NCI-H69 (cell line): ENCODE results near the gene TGFBR2.

Experiments used
- DNase-seq: peaks from one replicate; lab custom pipeline; 2025; lab: John Stamatoyannopoulos, UW

The TGFBR2 gene

DNA sequence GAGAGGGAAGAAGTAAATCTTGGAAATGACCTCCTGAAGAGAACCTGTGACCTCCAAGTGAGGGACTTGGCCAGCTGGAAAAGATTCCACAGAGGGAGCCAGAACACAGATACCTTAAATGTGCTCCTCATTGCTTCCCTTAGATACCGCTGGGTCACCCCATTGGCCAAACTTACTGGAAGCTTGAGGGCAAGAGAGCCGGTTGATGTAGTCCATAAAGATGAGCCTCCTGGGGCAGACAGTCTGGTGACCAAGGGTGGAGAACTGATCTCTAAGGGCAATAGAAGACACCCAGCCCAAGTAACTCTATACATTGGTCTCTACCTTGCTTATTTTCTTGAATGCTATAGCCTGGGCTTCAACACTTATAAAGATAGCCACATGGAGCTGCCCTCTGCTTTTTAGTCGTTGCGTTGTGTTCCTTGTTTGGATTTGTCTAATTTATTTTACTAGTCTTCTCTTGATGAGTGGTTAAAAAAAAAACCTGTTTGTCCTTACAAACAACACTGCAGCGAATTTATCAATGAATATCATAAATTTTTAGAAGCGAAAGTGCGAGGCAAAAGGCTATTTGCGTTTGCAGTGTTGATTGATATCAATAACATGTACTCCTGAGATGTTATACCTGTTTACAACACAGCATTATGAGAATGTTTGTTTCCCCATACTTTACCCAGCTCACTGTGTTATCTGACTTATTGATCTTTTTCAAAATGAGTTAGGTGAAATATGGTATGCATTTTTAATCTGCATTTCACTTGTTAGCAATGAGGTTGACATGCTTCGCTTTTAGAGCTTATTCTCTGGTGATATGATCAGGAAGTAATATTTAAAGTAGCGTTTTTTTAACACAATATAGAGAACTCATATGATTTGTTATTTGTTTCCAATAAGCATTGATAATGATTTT, 31.2 kb downstream of the TGFBR2 start:
- no peak for DNase-seq

DNA sequence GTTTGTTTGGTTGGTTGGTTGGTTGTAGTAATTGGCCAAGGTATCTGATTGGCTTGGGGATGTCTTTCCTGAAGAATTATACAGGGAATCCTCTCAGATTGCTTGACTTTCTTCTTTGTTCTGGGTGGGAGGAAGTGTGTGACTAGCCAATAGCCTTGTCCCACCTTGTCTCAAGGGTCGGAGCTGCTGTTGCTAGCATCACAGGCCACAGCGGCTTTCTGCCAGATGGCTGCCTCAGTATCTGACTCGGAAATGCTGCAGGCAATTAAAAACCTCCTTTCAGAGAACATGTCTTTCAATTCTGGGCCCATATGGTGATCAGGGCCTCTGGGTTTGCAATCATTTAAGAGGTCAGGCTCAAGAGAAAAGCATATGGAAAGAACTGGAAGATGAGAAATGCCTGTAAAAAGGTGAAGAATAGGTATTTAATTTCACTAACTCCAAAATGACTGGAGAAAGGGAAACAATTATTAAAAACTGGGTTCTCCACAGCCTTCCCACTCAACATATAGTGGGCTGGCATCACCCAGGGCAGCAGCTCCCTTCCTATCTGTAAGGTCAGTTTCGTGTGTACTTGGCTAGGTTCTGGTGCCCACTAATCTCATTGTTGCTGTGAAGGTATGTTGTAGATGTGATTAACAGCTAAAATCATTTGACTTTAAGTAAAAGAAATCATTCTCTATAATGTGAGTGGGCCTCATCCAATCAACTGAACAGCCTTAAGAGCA, 32.4 kb downstream of the TGFBR2 start:
- peak; percentile 83 for DNase-seq

DNA sequence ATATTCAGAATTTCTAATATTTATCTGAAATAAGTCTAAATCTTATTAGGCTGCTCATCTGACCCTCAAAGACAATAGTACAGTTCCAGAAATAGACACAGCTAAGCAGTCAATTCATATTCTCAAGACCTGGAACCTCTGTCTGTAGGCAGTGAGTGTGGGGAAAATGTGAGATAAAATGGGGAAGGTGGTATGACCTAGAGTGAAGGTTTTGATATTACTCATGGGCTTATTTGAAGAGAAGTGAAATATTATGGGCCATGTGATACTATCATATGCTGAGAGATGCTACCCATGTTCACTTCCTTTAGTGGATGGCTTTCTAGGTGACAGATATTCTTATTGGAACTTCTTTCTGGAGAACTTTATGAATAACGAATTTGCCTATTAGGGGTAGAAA, 33.5 kb downstream of the TGFBR2 start:
- DNase-seq = no peak

DNA sequence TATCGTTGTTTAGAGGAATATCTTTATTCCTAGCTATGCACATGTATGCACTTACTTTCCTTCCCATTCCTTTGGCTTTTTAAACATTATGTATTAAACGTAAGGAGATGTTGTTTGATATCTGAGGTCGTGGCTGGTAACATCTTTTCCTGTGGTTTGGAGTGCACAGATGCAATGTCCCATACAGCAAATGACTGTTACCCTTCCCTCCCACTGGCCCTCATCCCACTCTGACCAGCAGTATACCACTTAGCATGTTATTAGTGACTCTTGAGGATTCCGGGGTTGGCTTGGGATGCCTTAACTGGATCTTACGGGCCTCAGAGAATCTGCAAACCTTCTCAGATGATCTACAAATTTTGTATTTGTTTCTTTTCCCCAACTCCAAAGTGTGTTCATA, 34.5 kb downstream of the TGFBR2 start:
- DNase-seq = no peak

DNA sequence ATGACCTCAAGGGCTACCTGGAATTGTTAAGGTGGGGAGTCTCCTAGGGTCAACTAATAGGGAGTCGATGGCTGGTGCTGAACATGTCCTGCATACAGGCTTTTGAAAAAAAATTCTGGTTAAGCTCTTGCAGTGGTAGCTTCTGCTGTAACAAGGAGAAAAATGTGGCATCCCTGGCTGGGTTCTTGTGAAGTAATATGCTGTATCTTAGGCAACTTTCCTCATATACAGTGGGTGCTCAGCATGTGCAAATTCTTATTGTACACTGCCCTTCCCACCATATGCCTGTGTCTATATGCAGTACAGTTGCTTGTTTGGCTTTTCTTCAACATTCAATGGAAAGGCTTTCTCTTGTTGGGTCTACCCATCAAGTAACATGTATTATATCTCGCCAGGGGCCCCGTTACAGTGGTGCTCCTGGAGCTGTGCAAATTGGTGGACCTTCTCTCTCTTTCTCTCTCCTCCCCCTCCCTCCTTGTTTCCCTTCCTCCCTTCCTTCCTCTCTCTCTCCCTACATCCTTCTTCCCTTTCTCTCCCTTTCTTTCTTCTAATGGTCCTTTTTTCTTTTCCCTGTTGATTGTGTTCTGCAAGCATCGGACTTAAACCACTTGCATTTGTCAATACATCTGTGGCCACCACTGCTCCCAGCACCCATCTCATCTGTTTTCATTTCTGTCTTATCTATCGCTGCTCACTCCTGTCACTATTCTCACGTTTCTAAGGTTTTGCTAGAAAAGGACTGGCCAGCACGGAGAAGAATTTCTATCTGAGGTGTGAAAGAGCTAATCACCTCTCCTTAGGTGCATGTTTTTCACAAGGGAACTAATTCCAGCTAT, 35.2 kb downstream of the TGFBR2 start:
- DNase-seq = no peak

DNA sequence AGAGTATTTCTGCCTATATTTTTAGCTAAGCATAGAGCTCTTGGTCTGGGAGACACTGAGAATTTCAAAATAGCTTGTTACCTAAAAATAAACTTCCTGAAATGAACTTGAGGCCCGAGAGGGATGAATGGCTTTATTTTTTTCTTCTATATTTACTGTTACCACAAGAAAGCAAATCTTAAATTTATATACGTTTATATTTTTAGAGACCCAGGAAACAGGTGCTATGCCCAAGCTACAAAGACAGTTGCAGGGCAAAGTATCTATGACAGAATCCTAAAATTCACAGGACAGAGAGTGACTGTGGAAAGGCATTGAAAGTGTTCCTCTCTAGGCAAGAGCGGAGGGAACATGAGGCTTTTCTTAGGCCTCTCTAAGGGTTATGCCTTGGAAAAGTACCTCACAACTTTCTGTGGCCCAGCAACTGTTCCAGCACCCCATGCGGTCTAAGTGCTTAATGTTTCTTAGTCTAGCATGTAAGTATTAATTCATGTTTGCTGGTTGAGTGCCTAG, 36.5 kb downstream of the TGFBR2 start:
- DNase-seq = no peak

DNA sequence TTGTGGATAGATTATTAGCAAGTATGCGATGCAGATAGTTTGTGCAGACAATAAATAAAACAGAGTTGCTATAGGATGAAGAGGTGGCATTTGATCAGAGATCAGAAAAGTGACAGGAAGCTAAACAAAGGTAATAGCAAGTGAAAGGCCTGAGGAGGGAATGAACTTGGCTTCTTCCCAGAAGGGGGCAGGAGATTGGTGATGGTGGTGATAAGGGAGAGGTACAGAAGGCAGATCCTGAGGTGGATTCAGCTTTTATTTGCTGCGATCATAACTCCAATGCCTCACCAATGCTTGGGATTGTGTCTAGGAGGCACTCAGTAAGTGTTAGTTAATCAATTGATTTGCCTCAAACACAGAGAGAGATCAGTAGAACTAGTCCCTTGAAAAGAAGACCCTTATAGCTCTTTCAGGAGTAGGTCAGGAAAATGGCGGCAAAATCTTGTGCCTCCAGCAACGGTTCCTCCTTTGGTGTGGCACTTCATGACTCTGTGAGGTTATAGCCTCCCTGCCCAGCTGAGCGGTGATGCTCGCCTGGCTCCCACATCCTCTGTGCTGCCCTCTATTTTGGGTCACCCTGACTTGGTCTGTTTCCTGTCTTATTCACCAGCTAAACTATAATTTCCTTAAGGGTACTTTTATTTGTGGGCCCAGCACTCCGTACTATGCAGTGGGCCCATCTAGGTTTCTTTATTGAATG, 37.5 kb downstream of the TGFBR2 start:
- no peak for DNase-seq

DNA sequence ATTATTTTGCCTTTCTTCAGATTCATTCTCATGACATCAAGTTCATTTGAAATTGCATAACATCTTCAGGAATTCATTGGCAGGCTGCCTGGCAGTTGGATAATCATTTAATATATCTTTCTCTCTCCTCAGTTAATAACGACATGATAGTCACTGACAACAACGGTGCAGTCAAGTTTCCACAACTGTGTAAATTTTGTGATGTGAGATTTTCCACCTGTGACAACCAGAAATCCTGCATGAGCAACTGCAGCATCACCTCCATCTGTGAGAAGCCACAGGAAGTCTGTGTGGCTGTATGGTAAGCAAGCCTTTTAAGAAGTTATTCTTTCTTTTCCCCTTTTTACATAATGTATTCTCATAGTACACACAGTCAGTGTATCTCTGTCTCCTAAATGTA, 38.2 kb downstream of the TGFBR2 start:
- DNase-seq = no peak

DNA sequence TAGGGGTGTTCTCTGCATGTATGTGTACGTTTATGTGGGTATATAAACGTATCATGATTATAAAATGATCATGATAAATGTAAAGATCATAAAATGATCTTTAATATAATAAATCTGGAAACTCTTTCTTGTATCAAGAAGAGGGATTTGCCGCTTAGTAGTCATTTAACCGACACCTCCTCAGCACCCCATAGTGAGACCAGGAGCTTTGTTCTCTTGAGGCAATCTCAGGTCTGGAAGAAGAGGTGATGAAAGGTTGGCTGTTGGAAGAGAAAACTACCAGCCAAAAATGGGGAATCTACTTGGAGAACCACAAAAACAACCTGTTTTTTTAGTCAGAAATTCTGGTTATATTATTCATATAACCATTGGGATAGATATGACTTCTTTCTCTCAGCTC, 38.7 kb downstream of the TGFBR2 start:
- no peak for DNase-seq

DNA sequence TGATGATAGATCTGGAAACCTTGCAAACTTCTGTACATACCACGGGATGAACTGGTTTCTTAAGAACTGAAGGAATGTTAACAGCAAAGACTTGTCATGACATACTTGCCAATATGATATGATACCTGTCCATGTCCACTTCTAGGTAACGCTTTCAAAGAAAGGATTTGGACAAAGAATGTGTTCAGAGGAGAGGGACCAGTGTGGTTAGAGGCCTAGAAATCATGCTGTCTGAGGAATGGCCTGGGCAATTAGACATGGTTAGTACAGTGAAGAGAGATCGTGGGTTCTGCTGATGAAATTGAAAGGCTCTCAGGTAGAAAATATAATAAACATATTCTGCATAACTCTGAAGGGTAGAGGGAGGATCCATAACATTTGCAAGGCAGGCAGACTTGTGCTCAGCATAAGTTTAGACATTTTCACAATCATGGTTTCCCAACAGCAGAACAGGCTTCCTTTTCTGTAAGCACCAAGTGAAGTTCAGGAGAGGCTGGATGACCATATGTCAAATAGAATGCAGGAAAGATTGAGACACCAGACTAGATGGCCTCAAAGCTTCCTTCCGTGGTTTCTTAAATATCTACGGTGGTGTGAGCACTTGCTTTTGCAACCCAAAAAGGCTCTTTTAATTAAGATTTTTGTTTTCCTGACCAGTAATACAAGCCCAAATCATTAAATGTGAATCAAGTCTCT, 39.9 kb downstream of the TGFBR2 start:
- DNase-seq = no peak

DNA sequence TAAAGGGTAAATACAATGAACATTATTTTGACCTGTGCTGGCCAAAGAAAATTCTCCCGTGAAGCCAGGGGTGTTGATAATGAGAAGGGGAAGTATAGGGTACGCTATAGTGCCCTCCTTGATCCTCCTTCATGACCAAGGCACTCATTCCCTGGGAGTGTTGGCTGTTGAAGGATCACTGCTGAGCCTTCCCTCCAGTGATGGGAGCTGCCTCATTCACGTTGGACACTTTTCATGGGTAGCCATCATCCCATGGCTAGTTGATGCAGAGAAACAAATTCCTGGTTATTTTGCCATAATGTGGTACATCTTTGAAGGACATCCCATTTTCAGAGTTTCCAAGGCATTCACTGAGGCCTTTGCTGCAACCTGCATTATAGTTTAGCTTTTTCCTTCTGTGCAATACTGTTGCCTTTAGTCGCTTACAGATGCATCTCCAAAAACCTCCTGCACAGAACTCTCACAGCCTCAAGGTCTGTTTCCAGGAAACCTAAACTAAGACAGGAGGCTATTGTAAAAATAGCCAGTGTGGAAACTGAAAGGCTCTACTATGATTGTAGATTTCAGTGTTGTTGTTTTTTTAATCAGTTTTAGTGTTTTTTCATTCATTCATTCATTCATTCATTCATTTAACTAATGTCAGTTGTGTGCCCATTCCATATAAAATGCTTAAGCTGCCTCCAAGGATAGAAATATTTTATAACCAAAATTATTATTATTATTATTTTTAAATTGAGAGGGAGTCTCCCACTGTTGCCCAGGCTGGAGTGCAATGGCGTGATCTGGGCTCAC, 40.8 kb downstream of the TGFBR2 start:
- no peak for DNase-seq

DNA sequence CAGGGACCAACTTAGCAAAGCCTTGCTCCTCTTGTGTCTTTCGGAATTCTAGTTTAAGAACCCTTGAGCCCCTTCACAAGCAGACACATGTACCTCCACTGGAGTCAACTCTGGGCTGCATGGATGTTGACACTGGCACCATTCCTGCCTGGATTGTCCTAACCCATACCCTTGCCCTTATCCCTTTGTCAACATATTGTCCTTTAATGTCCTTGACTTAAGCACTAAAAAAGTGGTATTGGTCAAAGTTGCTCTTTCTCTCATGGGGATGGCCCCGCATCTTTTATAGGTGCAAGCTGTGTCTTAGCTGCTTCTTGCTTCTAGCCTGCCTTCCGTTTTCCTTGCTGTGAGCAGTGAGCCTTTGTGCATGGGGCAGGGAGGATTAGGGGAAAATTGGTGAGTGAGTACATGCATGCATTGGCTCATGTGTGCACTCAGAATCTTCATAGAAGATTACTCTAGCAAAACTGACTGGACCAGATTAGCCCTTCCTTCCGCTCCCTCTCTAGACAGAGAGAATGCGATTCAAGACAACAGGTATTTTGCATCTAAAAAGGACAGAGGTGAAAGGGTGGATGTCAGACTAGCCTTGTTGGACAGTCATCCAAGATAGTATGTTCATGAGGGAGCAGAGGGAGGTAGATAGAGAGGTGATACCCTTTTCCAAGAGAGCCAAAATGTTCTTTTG, 42.4 kb downstream of the TGFBR2 start:
- no peak for DNase-seq

DNA sequence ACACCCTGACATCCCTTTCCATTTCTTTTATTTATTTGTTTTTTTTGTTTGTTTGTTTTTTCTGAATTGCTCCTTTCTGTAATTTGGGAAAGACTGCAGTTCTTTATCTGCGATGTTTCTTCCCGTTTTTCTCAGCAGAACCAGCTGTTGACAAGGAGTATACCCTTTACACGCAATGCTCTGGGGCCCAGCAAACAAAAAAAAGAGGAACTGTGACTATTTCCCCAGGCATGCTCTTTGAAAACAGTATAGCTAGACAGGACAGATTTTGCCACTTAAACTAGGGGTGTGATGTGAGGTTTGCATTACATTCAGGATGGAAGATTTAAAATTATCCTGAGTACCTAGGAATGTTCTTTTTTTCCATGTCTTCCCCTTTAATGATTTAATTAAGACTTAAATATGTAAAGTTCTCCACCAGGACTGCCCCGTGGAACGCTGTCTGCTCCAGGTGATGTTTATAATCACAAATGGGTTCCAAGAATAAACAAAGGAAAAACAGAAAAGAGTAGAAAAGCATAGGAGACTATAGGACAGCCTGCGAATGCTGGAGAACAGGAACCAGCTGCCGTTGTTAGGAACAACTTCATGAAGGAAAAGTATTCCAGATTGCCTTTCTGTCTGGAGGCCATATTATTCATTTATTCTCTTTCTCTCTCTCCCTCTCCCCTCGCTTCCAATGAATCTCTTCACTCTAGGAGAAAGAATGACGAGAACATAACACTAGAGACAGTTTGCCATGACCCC, 43.3 kb downstream of the TGFBR2 start:
- DNase-seq = no peak

DNA sequence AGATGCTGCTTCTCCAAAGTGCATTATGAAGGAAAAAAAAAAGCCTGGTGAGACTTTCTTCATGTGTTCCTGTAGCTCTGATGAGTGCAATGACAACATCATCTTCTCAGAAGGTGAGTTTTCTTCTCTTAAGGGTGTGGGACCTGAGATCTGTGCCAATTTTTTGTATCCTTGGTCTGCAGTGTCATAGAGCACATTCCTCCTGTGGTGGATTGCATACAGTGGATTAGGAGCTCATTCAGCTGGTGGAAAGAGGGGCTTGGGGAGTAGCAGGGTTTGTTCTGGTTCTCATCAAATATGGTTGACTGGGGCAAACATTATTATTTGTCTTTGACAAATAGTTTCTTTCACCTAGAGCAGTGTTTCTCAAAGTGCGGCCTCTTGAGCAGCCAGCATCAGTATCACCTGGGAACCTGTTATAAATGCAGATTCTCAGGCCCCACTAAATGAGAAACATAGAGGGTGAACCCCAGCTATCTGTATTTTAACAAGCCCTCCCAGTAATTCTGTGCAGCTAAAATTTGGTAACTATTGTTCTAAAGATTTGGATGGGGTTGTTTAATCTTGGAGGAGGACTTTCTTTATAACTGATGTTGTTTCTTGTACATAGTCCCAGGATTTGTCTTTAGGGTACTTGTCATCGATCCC, 44.1 kb downstream of the TGFBR2 start:
- DNase-seq = no peak

DNA sequence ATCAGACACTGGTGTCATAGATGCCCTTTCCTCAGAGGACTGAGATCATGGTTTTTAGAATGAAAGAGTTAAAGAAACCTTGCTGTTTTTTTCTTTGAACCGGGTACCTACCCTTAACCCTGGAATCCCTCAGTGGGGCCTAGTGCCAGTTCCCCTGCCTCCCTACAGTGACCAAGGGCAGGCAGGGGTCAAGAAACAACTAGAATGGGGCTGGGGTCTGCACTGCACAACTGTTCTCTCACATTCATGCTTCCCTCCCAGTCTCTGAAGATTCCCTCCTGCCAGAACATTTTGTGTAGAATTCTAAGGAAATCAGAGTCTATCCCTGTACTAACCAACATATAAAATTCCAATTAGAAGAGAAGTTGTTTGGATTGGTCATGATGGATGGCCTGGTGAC, 47.9 kb downstream of the TGFBR2 start:
- DNase-seq = no peak

DNA sequence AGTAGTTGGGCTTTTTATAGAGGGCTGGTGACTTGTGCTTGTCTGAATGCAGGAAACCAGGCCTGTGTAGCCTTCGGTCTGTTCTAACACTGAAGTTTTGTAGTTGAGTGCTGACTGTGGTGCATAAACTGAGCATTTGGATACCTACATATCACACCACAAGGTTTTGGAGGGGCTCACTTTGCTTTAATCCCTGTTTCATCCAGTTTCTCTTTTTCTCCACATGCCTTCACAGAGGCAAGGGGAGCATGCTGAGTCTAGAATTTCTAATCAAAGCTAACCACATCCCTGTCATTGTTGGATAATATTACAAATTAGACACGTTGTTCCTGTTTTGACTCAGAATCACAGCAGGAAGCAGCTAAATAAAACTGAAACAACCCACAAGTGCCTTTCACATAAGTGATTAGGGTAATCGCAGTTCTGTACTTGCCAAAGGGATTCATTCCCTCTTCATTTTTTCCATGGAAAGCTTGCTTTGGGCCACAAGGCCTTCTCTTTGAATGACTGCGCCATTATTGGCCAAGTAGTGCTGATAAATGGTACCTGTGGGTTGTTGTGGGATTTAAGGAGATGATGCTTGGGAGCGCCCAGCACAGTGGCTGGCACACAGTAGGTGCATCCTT, 48.9 kb downstream of the TGFBR2 start:
- DNase-seq = peak; percentile 31

DNA sequence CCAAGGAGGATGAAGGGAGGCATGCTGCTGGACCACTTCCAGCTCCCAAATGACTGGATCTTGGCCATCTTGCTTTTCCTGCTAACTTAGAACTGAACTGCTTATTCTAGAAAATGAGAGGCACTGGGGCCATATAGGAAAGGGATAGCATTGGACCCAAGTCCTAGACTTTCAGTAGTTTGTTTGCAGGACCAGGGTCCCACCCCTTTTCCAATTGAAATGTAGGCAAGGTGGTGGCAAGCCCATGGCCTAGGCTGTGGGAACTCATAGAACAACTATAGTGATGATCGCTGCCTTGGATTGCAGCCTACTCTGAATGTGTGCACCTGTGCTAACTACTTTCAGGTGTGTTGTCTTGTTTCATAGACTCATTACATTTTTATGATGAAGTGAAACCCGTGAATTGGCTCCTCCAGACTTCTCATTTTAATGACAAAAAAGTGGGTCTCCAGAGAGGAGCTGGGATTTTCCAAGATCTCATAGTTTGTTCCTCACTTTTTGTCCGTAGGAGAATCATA, 50.3 kb downstream of the TGFBR2 start:
- no peak for DNase-seq

DNA sequence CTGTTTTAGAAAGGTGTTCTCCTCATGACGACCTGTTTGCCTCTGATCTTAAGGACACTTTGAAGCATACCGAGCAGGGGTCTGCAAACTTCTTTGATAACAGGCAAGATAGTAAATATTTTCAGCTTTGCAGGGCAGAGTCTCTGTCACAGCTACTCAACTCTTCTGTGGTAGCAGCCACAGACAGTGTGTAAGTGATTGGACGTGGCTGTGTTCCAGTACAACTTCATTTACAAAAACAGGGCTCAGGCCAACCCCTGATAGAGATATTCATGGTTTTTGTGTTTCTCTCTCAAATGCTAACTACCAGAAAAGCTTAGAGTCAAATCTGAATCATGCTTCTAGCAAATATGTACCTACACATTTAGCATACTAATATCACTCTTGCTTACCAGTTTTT, 51.5 kb downstream of the TGFBR2 start:
- no peak for DNase-seq
